Upper lobe of left lung (tissue), 6 donors: ENCODE results near the gene GEMIN2. TPM values are rescaled to one million over a fixed set of nuclear protein-coding genes. Genes with fewer than 3 reads are reported as not detected.
"Not testable (repeated sequence)": the region's sequence is repeated elsewhere in the genome, so short reads cannot be mapped to it uniquely, and the experiment has no call there.

Experiments used
- ATAC-seq, 2 donors: fragments of 200-7000 bp; cut with Tn5 transposase; one replicate each; pipeline ENCODE4 v1.9.1; 2022; ENCODE audit warnings: mild to moderate bottlenecking in 2 of 2, moderate library complexity in 2 of 2; ENCODE audit not compliant: low FRiP score in 2 of 2
- DNase-seq, 2 donors: peaks; one replicate each; pipeline ENCODE4 v3.0.0-alpha.2; 2019 to 2020
- H3K27ac ChIP-seq, 4 donors: fragments of 200-600 bp; sonication (generic); one replicate each; pipeline ENCODE4 v1.5.1; 2016 to 2019
- H3K27me3 ChIP-seq, 4 donors: fragments of 200-600 bp; sonication (generic); one replicate each; pipeline ENCODE4 v1.5.1; 2017 to 2019
- H3K36me3 ChIP-seq, 4 donors: fragments of 200-600 bp; sonication (generic); one replicate each; pipeline ENCODE4 v1.5.1; 2016 to 2019
- H3K4me1 ChIP-seq, 4 donors: fragments of 200-600 bp; sonication (generic); one replicate each; pipeline ENCODE4 v1.5.1; 2018 to 2019
- H3K4me3 ChIP-seq, 4 donors: fragments of 200-600 bp; sonication (generic); one replicate each; pipeline ENCODE4 v1.5.1; 2017 to 2019; ENCODE audit warnings: mild to moderate bottlenecking in 2 of 4, moderate library complexity in 1 of 4
- H3K9me3 ChIP-seq, 4 donors: fragments of 200-600 bp; sonication (generic); one replicate each; pipeline ENCODE4 v1.5.1; 2018 to 2019
- CTCF ChIP-seq, 6 experiments: fragments of 450-650 bp in 4 of 6; fragments of 200-600 bp in 2 of 6; sonication (generic) in 2 of 6; IDR thresholded peaks; one replicate each; pipeline ENCODE4 v1.5.1; 2016 to 2019; ENCODE audit warnings: antibody characterized with exemption in 6 of 6
- EP300 ChIP-seq, 4 donors: sonication (generic); formaldehyde crosslinking; IDR thresholded peaks; one replicate each; pipeline ENCODE4 v1.5.1; 2017; ENCODE audit warnings: antibody characterized with exemption in 4 of 4, control low read depth in 2 of 4
- POLR2A ChIP-seq, 4 donors: fragments of 450-650 bp; IDR thresholded peaks; one replicate each; pipeline ENCODE4 v1.5.1; 2016 to 2017; ENCODE audit warnings: antibody characterized with exemption in 4 of 4, mild to moderate bottlenecking in 2 of 4
- POLR2AphosphoS5 ChIP-seq, 2 donors: sonication (generic); formaldehyde crosslinking; IDR thresholded peaks; one replicate each; pipeline ENCODE4 v1.5.1; 2017; ENCODE audit warnings: antibody characterized with exemption in 2 of 2
- WGBS, 2 donors: methylation state at CpG; one replicate each; pipeline ENCODE4 v1.1.5; 2017 to 2018; 5-methylcytosine and 5-hydroxymethylcytosine counted together
- total RNA-seq, 6 donors: library from RNA; depleted of rRNA in 4 of 6; stranded (reverse); fragments of >200 nt in 4 of 6; gene quantifications; one replicate each; pipeline versions ENCODE4 v1.1.0 to v1.2.1, GENCODE V29; 2016 to 2021
- donor health status: DM: no; HTN: no; CAD: no; lungs with moderate emphysema.
- donor health status: DM: no; HTN: yes; CAD: no; lungs with severe emphysema.

GEMIN2 gene
- total RNA-seq, 6 donors from 2014 or later, result 8.1 to 26.1 (median 12.8) TPM

DNA sequence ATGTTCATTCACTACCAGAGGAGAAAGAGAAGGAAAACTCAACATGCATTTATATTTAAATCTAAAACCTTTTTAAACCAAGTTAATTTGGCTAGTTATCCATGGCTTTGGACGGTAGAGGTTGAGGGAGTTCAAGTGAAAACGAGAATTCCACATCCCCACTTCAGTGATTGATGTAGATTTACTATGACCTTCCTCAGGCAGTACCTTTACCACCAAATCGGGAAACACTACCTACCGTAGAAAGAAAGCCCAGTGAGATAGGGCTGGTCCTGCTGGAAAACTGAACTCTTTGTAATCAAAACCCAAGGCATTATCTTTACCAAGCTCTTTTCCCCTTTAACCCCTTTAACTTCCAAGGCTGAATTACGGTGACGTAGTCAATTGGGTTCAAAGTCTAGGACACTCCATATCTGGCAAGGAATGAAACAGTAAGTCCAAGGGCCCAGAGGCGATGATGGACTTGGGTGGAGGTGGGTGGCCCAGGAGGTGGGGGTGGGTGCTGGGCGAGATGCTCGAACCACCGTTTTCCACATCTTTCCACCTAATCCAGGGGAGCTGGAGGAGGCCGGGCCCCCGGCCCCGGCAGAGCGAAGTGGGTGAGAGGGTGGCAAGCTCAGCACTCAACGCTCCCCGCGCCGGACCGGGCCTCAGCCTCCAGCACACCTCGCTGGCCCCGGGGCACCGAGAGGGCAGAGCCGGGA, 11.7 kb upstream of the GEMIN2 start:
- Histone ChIP-seq H3K27me3 (no peaks in the 10 kb centered on the region), H3K27ac (peak overlapping the region; percentile 97 to 99 (median 98)), H3K36me3 (no peaks in the 10 kb centered on the region), H3K4me3 (peak overlapping the region; percentile 76 to 95 (median 88)), H3K9me3 (no peaks in the 10 kb centered on the region), H3K4me1 (peaks cover 14 to 45% (median 23%) of the 10 kb centered on the region in 4 donors)
- ATAC-seq, result peak; percentile 55 to 74
- 1% methylated on average over 14 to 23 of the region's 23 CpGs for WGBS, 2 donors
- TF ChIP-seq POLR2AphosphoS5 (IDR thresholded peaks at IDR 0.05), result no peak
- no peak for TF ChIP-seq CTCF (IDR thresholded peaks at IDR 0.05)
- no peak for TF ChIP-seq POLR2A (IDR thresholded peaks at IDR 0.05)
- no peak for TF ChIP-seq EP300 (IDR thresholded peaks at IDR 0.05)
- peak in 1 of 2 donors; percentile 21 for DNase-seq

GRCh38 chr14:39102969-39103957, 10.9 kb upstream of the GEMIN2 start, which contains the start of gene SEC23A:
TSS of gene SEC23A (minus strand) at chr14:39103235. CDS start at chr14:39096118, 7,117 bp downstream.
- Histone ChIP-seq H3K9me3 (no peaks in the 10 kb centered on the region), H3K27me3 (no peaks in the 10 kb centered on the region), H3K27ac (peak within 1 kb of the TSS; percentile 97 to 99 (median 98)), H3K4me3 (peak within 1 kb of the TSS; percentile 76 to 95 (median 88)), H3K36me3 (no peaks in the 10 kb centered on the region), H3K4me1 (peaks cover 14 to 36% (median 20%) of the 10 kb centered on the region in 4 donors)
- ATAC-seq, result peak; percentile 97 to 99
- WGBS, 2 donors, result 0% methylated on average over 25 to 41 of the region's 58 CpGs
- DNase-seq, result peak; percentile 96 to 97
- TF ChIP-seq POLR2AphosphoS5 (IDR thresholded peaks at IDR 0.05) (peak; percentile 91 to 99), EP300 (IDR thresholded peaks at IDR 0.05) (peak in 1 of 4 donors; percentile 34), POLR2A (IDR thresholded peaks at IDR 0.05) (peak; percentile 48 to 93 (median 80)), CTCF (IDR thresholded peaks at IDR 0.05) (peak in 2 of 6 experiments; percentile 12 to 15)

- not testable (repeated sequence) for H3K9me3 ChIP-seq, H3K36me3 ChIP-seq, H3K27me3 ChIP-seq, DNase-seq, ATAC-seq
- H3K4me3 ChIP-seq, result peak overlapping the region in 3 of 4 donors; percentile 76 to 94 (median 82)
- WGBS, 2 donors, result 89 to 91% methylated on average over 17 of the region's 17 CpGs
- peak overlapping the region; percentile 97 to 99 (median 98) for H3K27ac ChIP-seq
- peaks cover 14 to 33% (median 20%) of the 10 kb centered on the region in 4 donors for H3K4me1 ChIP-seq
Observed at GRCh38 chr14:39104078-39104801, 9.9 kb upstream of the GEMIN2 start.

- Histone ChIP-seq H3K4me3 (no peak overlapping the region), H3K27ac (no peak overlapping the region), H3K27me3 (no peaks in the 10 kb centered on the region), H3K4me1 (peaks cover 6 to 10% (median 7%) of the 10 kb centered on the region in 4 donors), H3K36me3 (no peaks in the 10 kb centered on the region), H3K9me3 (no peaks in the 10 kb centered on the region)
- TF ChIP-seq CTCF (IDR thresholded peaks at IDR 0.05) (peak in 3 of 6 experiments; percentile 43 to 51 (median 48)), EP300 (IDR thresholded peaks at IDR 0.05) (no peak)
- 67 to 68% methylated on average over 2 of the region's 2 CpGs for WGBS, 2 donors
- no peak for ATAC-seq
- no peak for DNase-seq
Observed at GRCh38 chr14:39107591-39107996, 6.5 kb upstream of the GEMIN2 start.
